ENCODE measurements around the gene ATP6V0A1.
"Not testable (repeated sequence)": the region's sequence is repeated elsewhere in the genome, so short reads cannot be mapped to it uniquely, and the experiment has no call there.

ATP6V0A1 gene

DNA sequence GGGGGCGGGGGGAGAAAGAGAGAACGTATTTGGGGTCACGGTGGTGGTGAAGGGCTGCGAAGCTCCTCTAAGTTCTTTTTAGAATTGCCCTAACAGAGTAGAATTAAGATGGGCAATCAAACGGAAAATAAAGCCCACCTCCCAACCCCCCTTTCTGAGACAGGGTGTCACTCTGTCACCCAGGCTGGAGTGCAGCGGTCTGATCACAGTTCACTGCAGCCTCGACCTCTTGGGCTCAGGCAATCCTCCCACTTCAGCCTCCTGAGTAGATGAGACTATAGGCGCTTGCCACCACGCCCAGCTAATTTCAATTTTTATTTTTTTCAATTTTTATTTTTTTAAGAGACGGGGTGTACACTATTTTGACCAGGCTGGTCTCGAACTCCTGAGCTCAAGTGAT, 34.9 kb upstream of the ATP6V0A1 start:
- Mint-ChIP-seq H3K4me1 (ENCODE audit: low read depth) (peaks cover 17% of the 10 kb centered on the region), H3K27me3 (ENCODE audit: low read depth) (peaks cover 61% of the 10 kb centered on the region), H3K4me3 (peak overlapping the region; percentile 82), H3K9me3 (no peaks in the 10 kb centered on the region), H3K27ac (no peak overlapping the region), H3K36me3 (ENCODE audit: low read depth) (no peaks in the 10 kb centered on the region)
- DNase-seq (ENCODE audit: low spot score), result no peak

DNA sequence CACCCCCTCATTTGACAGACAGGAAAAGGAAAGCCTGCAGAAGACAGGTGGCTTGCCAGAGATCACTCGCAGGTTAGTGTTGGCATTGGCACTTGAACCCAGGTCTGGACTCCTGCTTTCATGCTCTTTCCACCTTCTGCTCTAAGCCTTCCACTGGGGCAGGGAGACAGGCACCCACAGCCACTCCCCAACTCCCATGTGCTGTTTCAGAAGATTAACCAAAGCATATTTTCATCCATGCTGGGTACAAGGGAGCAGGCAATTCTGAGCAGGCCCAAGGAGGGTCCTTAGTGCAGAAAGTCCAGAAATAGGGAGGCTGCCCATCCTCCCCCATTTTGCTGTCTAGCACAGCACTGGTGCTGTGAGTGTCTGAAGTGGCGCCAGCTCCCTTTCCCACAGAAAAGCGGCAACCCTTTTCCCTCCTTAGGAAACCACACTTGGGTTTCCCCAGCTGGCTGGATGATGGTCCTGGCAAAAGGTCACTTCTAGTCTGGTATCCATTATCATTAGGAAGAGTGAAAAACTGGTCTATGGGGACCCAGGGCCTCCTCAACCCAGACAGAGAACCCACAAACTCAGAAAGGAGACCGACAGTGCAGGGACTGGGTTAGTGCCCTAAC, 33.6 kb upstream of the ATP6V0A1 start:
- H3K9me3 Mint-ChIP-seq, result no peaks in the 10 kb centered on the region
- no peak overlapping the region for H3K27ac Mint-ChIP-seq
- H3K27me3 Mint-ChIP-seq (ENCODE audit: low read depth), result peaks cover 58% of the 10 kb centered on the region
- no peak for DNase-seq (ENCODE audit: low spot score)
- H3K4me1 Mint-ChIP-seq (ENCODE audit: low read depth), result peaks cover 11% of the 10 kb centered on the region
- H3K4me3 Mint-ChIP-seq, result no peak overlapping the region
- no peaks in the 10 kb centered on the region for H3K36me3 Mint-ChIP-seq (ENCODE audit: low read depth)

DNA sequence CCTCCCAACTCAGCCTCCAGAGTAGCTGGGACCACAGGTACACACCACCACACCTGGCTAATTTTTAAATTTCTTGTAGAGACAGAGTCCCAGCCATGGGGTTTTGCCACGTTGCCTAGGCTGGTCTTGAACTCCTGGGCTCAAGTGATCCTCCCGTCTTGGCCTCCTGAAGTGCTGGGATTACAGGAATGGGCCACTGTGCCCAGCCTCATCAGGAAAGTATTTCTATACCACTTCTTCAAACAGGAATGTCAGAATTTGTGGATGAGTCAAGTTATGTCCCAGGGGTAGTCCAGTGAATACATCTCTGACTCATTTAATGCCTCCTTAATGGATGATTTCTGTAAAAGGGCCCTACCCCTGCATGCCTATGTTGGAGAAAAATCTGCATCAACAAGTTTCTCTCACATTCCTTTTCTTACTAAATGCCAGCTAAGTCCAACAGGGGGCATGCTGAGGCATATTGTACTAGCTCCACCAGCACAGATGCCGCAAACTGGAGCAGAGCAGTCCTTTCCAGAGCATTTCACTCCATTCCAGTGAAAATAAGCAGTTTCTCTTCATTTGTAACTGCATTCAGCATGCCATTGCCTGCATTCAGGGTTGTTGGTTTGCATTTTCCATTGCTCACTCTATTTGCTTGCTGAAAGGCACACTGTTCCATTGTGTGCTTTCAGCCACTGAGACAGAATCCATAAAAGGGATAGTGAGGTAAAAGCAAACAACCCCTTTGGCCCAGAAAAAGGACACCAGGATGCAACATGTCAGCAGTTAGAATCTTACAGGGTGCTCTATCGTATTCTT, 30.3 kb upstream of the ATP6V0A1 start:
- Mint-ChIP-seq H3K36me3 (ENCODE audit: low read depth) (no peaks in the 10 kb centered on the region), H3K27ac (no peak overlapping the region), H3K4me3 (no peak overlapping the region), H3K27me3 (ENCODE audit: low read depth) (peaks cover 50% of the 10 kb centered on the region), H3K9me3 (no peaks in the 10 kb centered on the region), H3K4me1 (ENCODE audit: low read depth) (peaks cover 2% of the 10 kb centered on the region)
- DNase-seq (ENCODE audit: low spot score), result no peak

DNA sequence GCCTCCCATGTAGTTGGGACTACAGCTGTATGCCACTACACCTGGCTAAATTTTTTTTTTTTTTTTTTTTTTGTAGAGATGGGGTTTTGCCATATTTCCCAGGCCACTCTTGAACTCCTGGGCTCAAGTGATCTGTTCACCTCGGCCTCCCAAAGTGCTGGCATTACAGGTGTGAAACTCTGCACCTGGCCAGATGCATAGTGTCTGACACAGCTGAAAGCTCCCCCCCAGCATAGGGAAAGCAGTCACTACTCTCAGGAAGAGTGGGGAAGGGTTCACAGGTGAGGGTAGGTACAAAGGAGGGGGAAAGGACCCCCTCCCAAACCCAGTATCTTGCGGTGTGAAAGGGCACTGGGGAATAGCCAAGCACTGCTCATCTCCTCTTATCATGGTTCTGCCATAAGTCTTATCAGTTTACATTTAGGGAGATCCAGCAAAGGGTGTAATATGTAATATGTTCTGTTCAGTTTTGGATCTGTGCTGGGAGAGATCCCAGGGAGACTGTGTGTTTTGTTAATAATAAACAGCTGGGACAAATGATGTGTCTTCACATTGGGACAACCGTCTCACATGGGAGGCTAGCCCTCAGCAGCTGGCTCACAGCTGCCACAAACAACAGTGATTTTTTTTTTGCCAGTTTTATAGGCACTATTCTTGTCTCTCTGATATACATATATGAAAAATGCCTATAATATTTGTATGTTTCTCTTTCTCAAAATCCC, 28.8 kb upstream of the ATP6V0A1 start:
- no peaks in the 10 kb centered on the region for H3K36me3 Mint-ChIP-seq (ENCODE audit: low read depth)
- H3K9me3 Mint-ChIP-seq, result no peaks in the 10 kb centered on the region
- H3K4me1 Mint-ChIP-seq (ENCODE audit: low read depth), result no peaks in the 10 kb centered on the region
- H3K27ac Mint-ChIP-seq, result no peak overlapping the region
- no peak for DNase-seq (ENCODE audit: low spot score)
- H3K27me3 Mint-ChIP-seq (ENCODE audit: low read depth), result peaks cover 43% of the 10 kb centered on the region
- no peak overlapping the region for H3K4me3 Mint-ChIP-seq

GRCh38 chr17:42431758-42432161, 26.9 kb upstream of the ATP6V0A1 start:
- H3K4me3 Mint-ChIP-seq, result no peak overlapping the region
- H3K4me1 Mint-ChIP-seq (ENCODE audit: low read depth), result no peaks in the 10 kb centered on the region
- no peaks in the 10 kb centered on the region for H3K36me3 Mint-ChIP-seq (ENCODE audit: low read depth)
- H3K27me3 Mint-ChIP-seq (ENCODE audit: low read depth), result peaks cover 41% of the 10 kb centered on the region
- DNase-seq (ENCODE audit: low spot score), result no peak
- no peaks in the 10 kb centered on the region for H3K9me3 Mint-ChIP-seq
- no peak overlapping the region for H3K27ac Mint-ChIP-seq

GRCh38 chr17:42436391-42436790, 22.3 kb upstream of the ATP6V0A1 start:
- Mint-ChIP-seq H3K27ac (no peak overlapping the region), H3K36me3 (ENCODE audit: low read depth) (no peaks in the 10 kb centered on the region), H3K4me3 (no peak overlapping the region), H3K4me1 (ENCODE audit: low read depth) (no peaks in the 10 kb centered on the region), H3K9me3 (no peaks in the 10 kb centered on the region), H3K27me3 (ENCODE audit: low read depth) (peaks cover 26% of the 10 kb centered on the region)
- no peak for DNase-seq (ENCODE audit: low spot score)

- H3K9me3 Mint-ChIP-seq, result no peaks in the 10 kb centered on the region
- peaks cover 5% of the 10 kb centered on the region for H3K4me1 Mint-ChIP-seq (ENCODE audit: low read depth)
- peaks cover 22% of the 10 kb centered on the region for H3K27me3 Mint-ChIP-seq (ENCODE audit: low read depth)
- H3K36me3 Mint-ChIP-seq (ENCODE audit: low read depth), result no peaks in the 10 kb centered on the region
- no peak overlapping the region for H3K27ac Mint-ChIP-seq
- H3K4me3 Mint-ChIP-seq, result no peak overlapping the region
- peak; percentile 14 for DNase-seq (ENCODE audit: low spot score)
Observed at GRCh38 chr17:42438600-42439567, 19.8 kb upstream of the ATP6V0A1 start.

GRCh38 chr17:42441371-42442195, 17.1 kb upstream of the ATP6V0A1 start:
- peaks cover 13% of the 10 kb centered on the region for H3K27me3 Mint-ChIP-seq (ENCODE audit: low read depth)
- no peak overlapping the region for H3K27ac Mint-ChIP-seq
- H3K4me3 Mint-ChIP-seq, result no peak overlapping the region
- H3K9me3 Mint-ChIP-seq, result no peaks in the 10 kb centered on the region
- H3K4me1 Mint-ChIP-seq (ENCODE audit: low read depth), result peaks cover 5% of the 10 kb centered on the region
- H3K36me3 Mint-ChIP-seq (ENCODE audit: low read depth), result no peaks in the 10 kb centered on the region
- no peak for DNase-seq (ENCODE audit: low spot score)

DNA sequence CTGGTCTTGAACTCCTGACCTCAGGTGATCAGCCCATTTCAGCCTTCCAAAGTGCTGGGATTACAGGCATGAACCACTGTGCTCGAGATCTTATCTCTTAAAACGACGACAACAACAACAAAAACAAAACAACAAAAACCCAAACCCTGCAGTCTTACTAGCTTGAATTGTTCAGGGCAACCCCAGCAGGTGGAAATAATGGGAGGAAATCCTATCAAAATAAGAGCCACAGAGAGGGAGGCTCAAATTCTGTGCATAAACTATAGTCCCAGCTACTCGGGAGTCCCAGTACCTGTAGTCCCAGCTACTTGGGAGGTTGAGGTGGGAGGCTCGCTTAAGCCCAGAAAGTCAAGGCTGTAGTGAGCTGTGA, 16.5 kb upstream of the ATP6V0A1 start:
- Mint-ChIP-seq H3K36me3 (ENCODE audit: low read depth) (no peaks in the 10 kb centered on the region), H3K4me1 (ENCODE audit: low read depth) (peaks cover 5% of the 10 kb centered on the region), H3K9me3 (no peaks in the 10 kb centered on the region), H3K27ac (no peak overlapping the region), H3K27me3 (ENCODE audit: low read depth) (peaks cover 13% of the 10 kb centered on the region), H3K4me3 (no peak overlapping the region)
- no peak for DNase-seq (ENCODE audit: low spot score)

- not testable (repeated sequence) for H3K9me3 Mint-ChIP-seq; DNase-seq (ENCODE audit: low spot score); H3K27ac Mint-ChIP-seq; H3K4me1 Mint-ChIP-seq (ENCODE audit: low read depth); H3K36me3 Mint-ChIP-seq (ENCODE audit: low read depth); H3K4me3 Mint-ChIP-seq
- H3K27me3 Mint-ChIP-seq (ENCODE audit: low read depth), result peaks cover 19% of the 10 kb centered on the region
Observed at GRCh38 chr17:42449176-42449575, 9.5 kb upstream of the ATP6V0A1 start.

GRCh38 chr17:42449838-42450237, 8.8 kb upstream of the ATP6V0A1 start:
- not testable (repeated sequence) for DNase-seq (ENCODE audit: low spot score); H3K4me3 Mint-ChIP-seq; H3K36me3 Mint-ChIP-seq (ENCODE audit: low read depth); H3K9me3 Mint-ChIP-seq; H3K4me1 Mint-ChIP-seq (ENCODE audit: low read depth); H3K27ac Mint-ChIP-seq
- peaks cover 23% of the 10 kb centered on the region for H3K27me3 Mint-ChIP-seq (ENCODE audit: low read depth)

DNA sequence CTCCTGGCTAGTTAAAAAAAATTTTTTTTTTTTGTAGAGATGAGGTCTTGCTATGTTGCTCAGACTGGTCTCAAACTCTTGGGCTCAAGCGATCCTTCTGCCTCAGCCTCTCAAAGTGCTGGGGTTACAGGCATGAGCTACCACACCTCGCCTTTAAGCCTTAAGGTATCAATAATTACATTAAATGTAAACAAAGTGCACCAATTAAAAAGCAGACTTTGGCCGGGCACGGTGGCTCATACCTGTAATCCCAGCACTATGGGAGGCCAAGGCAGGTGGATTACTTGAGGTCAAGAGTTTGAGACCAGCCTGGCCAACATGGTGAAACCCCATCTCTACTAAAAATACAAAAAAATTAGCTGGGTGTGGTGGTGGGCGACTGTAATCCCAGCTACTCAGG, 7.4 kb upstream of the ATP6V0A1 start:
- H3K36me3 Mint-ChIP-seq (ENCODE audit: low read depth); DNase-seq (ENCODE audit: low spot score); H3K4me1 Mint-ChIP-seq (ENCODE audit: low read depth); H3K9me3 Mint-ChIP-seq; H3K4me3 Mint-ChIP-seq; H3K27ac Mint-ChIP-seq: not testable (repeated sequence)
- peaks cover 35% of the 10 kb centered on the region for H3K27me3 Mint-ChIP-seq (ENCODE audit: low read depth)

GRCh38 chr17:42453439-42453838, 5.2 kb upstream of the ATP6V0A1 start:
- no peak overlapping the region for H3K4me3 Mint-ChIP-seq
- no peaks in the 10 kb centered on the region for H3K9me3 Mint-ChIP-seq

More at GRCh38 chr17:42453439-42453838, 5.2 kb upstream of the ATP6V0A1 start:
- DNase-seq (ENCODE audit: low spot score), result no peak
- no peaks in the 10 kb centered on the region for H3K36me3 Mint-ChIP-seq (ENCODE audit: low read depth)
- no peak overlapping the region for H3K27ac Mint-ChIP-seq
- H3K4me1 Mint-ChIP-seq (ENCODE audit: low read depth), result peaks cover 19% of the 10 kb centered on the region
- peaks cover 48% of the 10 kb centered on the region for H3K27me3 Mint-ChIP-seq (ENCODE audit: low read depth)
